ENCODE data around the gene AATF.

The AATF gene

GRCh38 chr17:36980280-36980761 lies 31.6 kb downstream of the AATF start:
- H3K4me2 ChIP-seq (ENCODE audit: low read depth, low read length, poor library complexity, severe bottlenecking): no peak overlapping the region
- H4K20me1 ChIP-seq (ENCODE audit: insufficient read depth, low read length, poor library complexity, severe bottlenecking): peaks cover 16% of the 10 kb centered on the region

DNA sequence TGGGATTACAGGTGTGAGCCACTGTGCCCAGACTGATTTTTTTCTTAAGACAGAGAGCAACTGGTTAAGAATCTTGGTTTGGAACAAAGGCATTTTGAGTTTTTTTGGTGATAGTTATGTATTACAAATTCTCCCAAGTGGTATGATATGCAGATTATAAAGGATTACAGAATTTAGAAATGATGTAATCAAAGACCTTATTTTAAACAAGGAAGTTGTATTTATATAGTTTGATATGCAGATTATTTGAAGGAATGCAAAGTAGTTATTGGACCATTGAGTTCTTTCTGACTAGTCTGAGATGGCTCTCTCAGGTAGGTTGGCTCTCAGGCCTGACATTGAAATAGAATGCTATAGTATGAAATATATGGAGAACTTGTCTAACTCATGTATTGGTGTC lies 34.9 kb downstream of the AATF start:
- TF ChIP-seq CTCF (conservative IDR thresholded peaks at IDR 0.05; ENCODE audit: low read length) (no peak), EZH2phosphoT487 (IDR thresholded peaks at IDR 0.05; ENCODE audit: borderline replicate concordance) (no peak)
- Histone ChIP-seq H3K27me3 (ENCODE audit: insufficient read depth, low read length, poor library complexity, severe bottlenecking) (no peaks in the 10 kb centered on the region), H3K36me3 (ENCODE audit: insufficient read depth, low read length) (peaks cover 34% of the 10 kb centered on the region; the same call in 1 of the 2 replicates), H4K20me1 (ENCODE audit: insufficient read depth, low read length, poor library complexity, severe bottlenecking) (peaks cover 4% of the 10 kb centered on the region), H3F3A (ENCODE audit: low read depth) (no peaks in the 10 kb centered on the region), H3K9me2 (replicated peaks; ENCODE audit: low read depth, low read length) (no peaks in the 10 kb centered on the region), H3K9ac (ENCODE audit: low read depth, low read length, poor library complexity, severe bottlenecking) (no peak overlapping the region), H3K79me2 (ENCODE audit: insufficient read depth, low read length) (peaks cover 44% of the 10 kb centered on the region), H2AFZ (ENCODE audit: low read length) (no peak overlapping the region), H3K4me3 (ENCODE audit: low read length, poor library complexity, severe bottlenecking) (no peak overlapping the region), H3K4me1 (ENCODE audit: insufficient read depth, low read length, poor library complexity, severe bottlenecking) (no peaks in the 10 kb centered on the region), H3K9me3 (ENCODE audit: insufficient read depth, low read depth, low read length) (no peaks in the 10 kb centered on the region), H3K4me2 (ENCODE audit: low read depth, low read length, poor library complexity, severe bottlenecking) (no peak overlapping the region)

More at GRCh38 chr17:36980280-36980761, 31.6 kb downstream of the AATF start:
- Histone ChIP-seq H3K9ac (ENCODE audit: low read depth, low read length, poor library complexity, severe bottlenecking) (no peak overlapping the region), H3K36me3 (ENCODE audit: insufficient read depth, low read length) (peaks cover 8% of the 10 kb centered on the region; the same call in 1 of the 2 replicates), H3K4me1 (ENCODE audit: insufficient read depth, low read length, poor library complexity, severe bottlenecking) (peaks cover 3% of the 10 kb centered on the region), H3K9me2 (replicated peaks; ENCODE audit: low read depth, low read length) (no peaks in the 10 kb centered on the region), H3F3A (ENCODE audit: low read depth) (no peaks in the 10 kb centered on the region), H3K4me3 (ENCODE audit: low read length, poor library complexity, severe bottlenecking) (no peak overlapping the region), H2AFZ (ENCODE audit: low read length) (no peak overlapping the region), H3K79me2 (ENCODE audit: insufficient read depth, low read length) (peaks cover 75% of the 10 kb centered on the region), H3K27me3 (ENCODE audit: insufficient read depth, low read length, poor library complexity, severe bottlenecking) (no peaks in the 10 kb centered on the region), H3K9me3 (ENCODE audit: insufficient read depth, low read depth, low read length) (no peaks in the 10 kb centered on the region)
- TF ChIP-seq EZH2phosphoT487 (IDR thresholded peaks at IDR 0.05; ENCODE audit: borderline replicate concordance) (no peak), CTCF (conservative IDR thresholded peaks at IDR 0.05; ENCODE audit: low read length) (no peak)

DNA sequence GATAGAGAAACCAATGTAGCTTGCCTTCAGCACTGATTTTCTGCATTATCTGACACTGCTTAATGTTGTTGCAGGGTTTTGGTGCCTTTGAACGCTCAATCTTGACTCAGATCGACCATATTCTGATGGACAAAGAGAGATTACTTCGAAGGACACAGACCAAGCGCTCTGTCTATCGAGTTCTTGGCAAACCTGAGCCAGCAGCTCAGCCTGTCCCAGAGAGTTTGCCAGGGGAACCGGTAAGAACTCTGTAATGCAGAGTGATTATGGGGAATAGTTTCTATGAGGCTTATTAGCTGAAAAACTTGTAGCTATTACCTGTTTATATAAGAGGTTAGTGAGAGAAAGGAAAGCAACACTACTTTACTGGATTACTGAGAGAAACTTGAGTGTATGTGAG lies 40.4 kb downstream of the AATF start:
- no peak overlapping the region for H2AFZ ChIP-seq (ENCODE audit: low read length)
- no peaks in the 10 kb centered on the region for H4K20me1 ChIP-seq (ENCODE audit: insufficient read depth, low read length, poor library complexity, severe bottlenecking)
- H3K27me3 ChIP-seq (ENCODE audit: insufficient read depth, low read length, poor library complexity, severe bottlenecking): no peaks in the 10 kb centered on the region
- H3K9me3 ChIP-seq (ENCODE audit: insufficient read depth, low read depth, low read length): no peaks in the 10 kb centered on the region
- peaks cover 81% of the 10 kb centered on the region; the same call in 1 of the 2 replicates for H3K36me3 ChIP-seq (ENCODE audit: insufficient read depth, low read length)
- no peaks in the 10 kb centered on the region for H3K79me2 ChIP-seq (ENCODE audit: insufficient read depth, low read length)
- H3K9ac ChIP-seq (ENCODE audit: low read depth, low read length, poor library complexity, severe bottlenecking): no peak overlapping the region
- no peaks in the 10 kb centered on the region for H3K4me1 ChIP-seq (ENCODE audit: insufficient read depth, low read length, poor library complexity, severe bottlenecking)
- H3F3A ChIP-seq (ENCODE audit: low read depth): no peaks in the 10 kb centered on the region
- H3K4me2 ChIP-seq (ENCODE audit: low read depth, low read length, poor library complexity, severe bottlenecking): no peak overlapping the region
- H3K9me2 ChIP-seq (replicated peaks; ENCODE audit: low read depth, low read length): no peaks in the 10 kb centered on the region
- H3K4me3 ChIP-seq (ENCODE audit: low read length, poor library complexity, severe bottlenecking): no peak overlapping the region
- TF ChIP-seq EZH2phosphoT487 (IDR thresholded peaks at IDR 0.05; ENCODE audit: borderline replicate concordance) (no peak), CTCF (conservative IDR thresholded peaks at IDR 0.05; ENCODE audit: low read length) (no peak)

Measured in Loucy (cell line).